ENCODE measurements around the gene SCNN1A. TPM values are rescaled to one million over a fixed set of nuclear protein-coding genes. Genes with fewer than 3 reads are reported as not detected.

SCNN1A gene
- total RNA-seq, 3 donors from 2014 or later, result 1.3 to 175 (median 93.7) TPM

GRCh38 chr12:6297170-6297569, 78.2 kb downstream of the SCNN1A start:
- TF ChIP-seq CTCF (IDR thresholded peaks at IDR 0.05) (no peak), POLR2AphosphoS5 (IDR thresholded peaks at IDR 0.05) (no peak), POLR2A (IDR thresholded peaks at IDR 0.05) (no peak)
- intact Hi-C loops (cut with DNase I; ENCODE audit: low total_unique reads), result no loop called here
- Histone ChIP-seq H3K9me3 (no peaks in the 10 kb centered on the region), H3K27me3 (no peaks in the 10 kb centered on the region), H3K4me3 (no peak overlapping the region), H3K36me3 (no peaks in the 10 kb centered on the region), H3K27ac (no peak overlapping the region), H3K4me1 (no peaks in the 10 kb centered on the region)
- no peak for DNase-seq (ENCODE audit: low spot score in 2 of 2)

Other genes with a start within 250 kb of the SCNN1A start
- gene CD9, start 175.2 kb downstream of the SCNN1A start, total RNA-seq, result 100 to 1,000 TPM in 2 of 3 donors, 10 to 100 TPM in 1; 91.1 to 436 (median 243) TPM
- gene PLEKHG6, start 64.9 kb downstream of the SCNN1A start, total RNA-seq, result 10 to 100 TPM; 11.9 to 43.6 (median 42.4) TPM
- 100 to 1,000 TPM; 232 to 256 (median 238) TPM for gene TNFRSF1A, start 33.5 kb downstream of the SCNN1A start, total RNA-seq
- 100 to 1,000 TPM in 2 of 3 donors, 10 to 100 TPM in 1; 90.1 to 115 (median 108) TPM for gene LTBR, start 8.6 kb upstream of the SCNN1A start, total RNA-seq
- gene CD27, start 69.4 kb upstream of the SCNN1A start, total RNA-seq, result 1 to 10 TPM in 2 of 3 donors, under 1 TPM in 1; 0.64 to 4.3 (median 2.6) TPM
- 10 to 100 TPM; 16.5 to 24.6 (median 22.9) TPM for gene TAPBPL, start 76.5 kb upstream of the SCNN1A start, total RNA-seq
- gene VAMP1, start 95.1 kb upstream of the SCNN1A start, total RNA-seq, result 10 to 100 TPM in 2 of 3 donors, 1 to 10 TPM in 1; 8.2 to 12.5 (median 11.1) TPM
- 10 to 100 TPM; 58.5 to 72.1 (median 62.4) TPM for gene MRPL51, start 117.7 kb upstream of the SCNN1A start, total RNA-seq
- gene NCAPD2, start 118.5 kb upstream of the SCNN1A start, total RNA-seq, result 10 to 100 TPM; 21.6 to 66.7 (median 53.9) TPM
- 1,000 to 10,000 TPM; 1,134 to 1,818 (median 1,628) TPM for gene GAPDH, start 159.0 kb upstream of the SCNN1A start, total RNA-seq
- 10 to 100 TPM in 2 of 3 donors, 1 to 10 TPM in 1; 7.2 to 22.4 (median 15.7) TPM for gene IFFO1, start 180.5 kb upstream of the SCNN1A start, total RNA-seq
- gene NOP2, start 192.7 kb upstream of the SCNN1A start, total RNA-seq, result 10 to 100 TPM; 30.6 to 37.6 (median 31.5) TPM
- 100 to 1,000 TPM; 162 to 227 (median 203) TPM for gene CHD4, start 231.8 kb upstream of the SCNN1A start, total RNA-seq